Measurements from ENCODE around the gene STARD10. TPM values are rescaled to one million over a fixed set of nuclear protein-coding genes. Genes with fewer than 3 reads are reported as not detected.

STARD10 gene
- total RNA-seq, 1 donor from 2014 or later = 20.9 TPM

GRCh38 chr11:72730243-72730642, 63.6 kb downstream of the STARD10 start:
- no peak overlapping the region for H3K27ac ChIP-seq
- intact Hi-C loops (cut with DNase I) = no loop called here

GRCh38 chr11:72727521-72727920, 66.3 kb downstream of the STARD10 start:
- Histone ChIP-seq H3K4me3 (no peak overlapping the region), H3K27me3 (no peaks in the 10 kb centered on the region), H3K4me1 (peaks cover 4% of the 10 kb centered on the region in 2 donors), H3K36me3 (no peaks in the 10 kb centered on the region), H3K9me3 (no peaks in the 10 kb centered on the region), H3K27ac (no peak overlapping the region)
- DNase-seq (ENCODE audit: low spot score in 2 of 2) = no peak
- intact Hi-C loops (cut with DNase I) = loop anchor here (5.0 to 10.0 kb wide), 4 partner anchors 50 to 647 kb away; partner anchors contain the start of genes FCHSD2 and RELT
- TF ChIP-seq CTCF (IDR thresholded peaks at IDR 0.05) = no peak

More at GRCh38 chr11:72730243-72730642, 63.6 kb downstream of the STARD10 start:
- no peak for DNase-seq (ENCODE audit: low spot score in 2 of 2)
- Histone ChIP-seq H3K4me3 (no peak overlapping the region), H3K4me1 (no peaks in the 10 kb centered on the region), H3K9me3 (no peaks in the 10 kb centered on the region), H3K36me3 (no peaks in the 10 kb centered on the region), H3K27me3 (no peaks in the 10 kb centered on the region)
- TF ChIP-seq CTCF (IDR thresholded peaks at IDR 0.05) = no peak

GRCh38 chr11:72726266-72727220, 67.3 kb downstream of the STARD10 start:
- intact Hi-C loops (cut with DNase I) = loop anchor here (5.0 to 10.0 kb wide), 4 partner anchors 51 to 648 kb away; partner anchors contain the start of genes FCHSD2 and RELT
- Histone ChIP-seq H3K27ac (no peak overlapping the region), H3K4me1 (peaks cover 4 to 5% of the 10 kb centered on the region in 2 donors), H3K4me3 (no peak overlapping the region), H3K36me3 (no peaks in the 10 kb centered on the region), H3K27me3 (no peaks in the 10 kb centered on the region), H3K9me3 (no peaks in the 10 kb centered on the region)
- no peak for TF ChIP-seq CTCF (IDR thresholded peaks at IDR 0.05)
- no peak for DNase-seq (ENCODE audit: low spot score in 2 of 2)

GRCh38 chr11:72725724-72726028, 68.2 kb downstream of the STARD10 start:
- intact Hi-C loops (cut with DNase I) = loop anchor here (2.0 to 10.0 kb wide), 5 partner anchors 52 to 649 kb away; partner anchors contain the start of genes FCHSD2 and RELT
- no peak overlapping the region for H3K27ac ChIP-seq
- H3K9me3 ChIP-seq = no peaks in the 10 kb centered on the region
- H3K4me1 ChIP-seq = peaks cover 9 to 11% of the 10 kb centered on the region in 2 donors
- TF ChIP-seq CTCF (IDR thresholded peaks at IDR 0.05) = no peak
- no peaks in the 10 kb centered on the region for H3K36me3 ChIP-seq
- H3K4me3 ChIP-seq = no peak overlapping the region
- no peak for DNase-seq (ENCODE audit: low spot score in 2 of 2)
- H3K27me3 ChIP-seq = no peaks in the 10 kb centered on the region

GRCh38 chr11:72724851-72725723, 68.8 kb downstream of the STARD10 start:
- DNase-seq (ENCODE audit: low spot score in 2 of 2) = peak in 1 of 2 donors; percentile 82
- H3K27me3 ChIP-seq = no peaks in the 10 kb centered on the region
- H3K4me3 ChIP-seq = no peak overlapping the region
- intact Hi-C loops (cut with DNase I) = loop anchor here (2.0 to 10.0 kb wide), 5 partner anchors 52 to 650 kb away; partner anchors contain the start of genes FCHSD2 and RELT
- H3K36me3 ChIP-seq = no peaks in the 10 kb centered on the region
- H3K4me1 ChIP-seq = peaks cover 13 to 17% of the 10 kb centered on the region in 2 donors
- no peak overlapping the region for H3K27ac ChIP-seq
- no peaks in the 10 kb centered on the region for H3K9me3 ChIP-seq
- peak; percentile 74 to 91 (median 87) for TF ChIP-seq CTCF (IDR thresholded peaks at IDR 0.05)
